NCI-H146 treated with DMSO at 0.1 percent for 48 hours (cell line): ENCODE results near the gene CRBN.

ENCODE experiments used
- DNase-seq: peaks from one replicate; lab custom pipeline; 2025; ENCODE audit not compliant: unreplicated experiment; lab: John Stamatoyannopoulos, UW

The CRBN gene

GRCh38 chr3:3113042-3113709 lies 66.3 kb downstream of the CRBN start:
- no peak for DNase-seq

DNA sequence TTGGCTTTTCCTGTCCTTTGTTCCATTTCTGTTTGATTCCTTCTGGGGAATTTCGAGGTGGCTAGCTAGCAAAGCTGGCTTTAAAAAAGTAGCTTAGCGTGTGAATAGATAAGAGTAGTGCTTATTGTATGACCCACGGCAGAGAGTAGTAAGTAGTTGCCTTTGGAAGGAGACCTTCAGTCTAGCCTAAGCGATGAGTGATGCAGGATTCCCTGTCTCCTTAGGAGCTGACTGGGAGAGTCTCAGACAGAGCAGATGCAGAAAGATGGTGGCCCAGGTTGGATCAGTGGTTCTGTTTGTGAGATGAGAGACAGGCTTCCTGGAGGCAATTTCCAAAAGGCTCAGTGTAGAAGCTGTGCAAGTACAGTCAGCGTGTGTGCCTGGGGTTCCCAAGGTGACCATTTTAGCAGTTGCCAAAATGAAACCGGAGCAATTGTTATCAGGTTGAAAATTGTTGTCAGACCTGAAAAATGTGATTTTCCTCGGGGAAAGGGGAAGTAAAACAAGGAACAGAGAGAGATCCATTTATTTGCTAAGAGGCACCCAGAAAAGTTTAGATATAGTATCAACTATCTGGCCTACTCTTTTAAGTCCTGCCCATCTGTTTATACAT lies 68.6 kb downstream of the CRBN start:
- DNase-seq: no peak

- peak; percentile 40 for DNase-seq
These were observed 69.2 kb downstream of the CRBN start, which contains the start of gene IL5RA for GRCh38 chr3:3110299-3110630. TSS of gene IL5RA (minus strand) at chr3:3110374. CDS start at chr3:3104984, 5,390 bp downstream.

DNA sequence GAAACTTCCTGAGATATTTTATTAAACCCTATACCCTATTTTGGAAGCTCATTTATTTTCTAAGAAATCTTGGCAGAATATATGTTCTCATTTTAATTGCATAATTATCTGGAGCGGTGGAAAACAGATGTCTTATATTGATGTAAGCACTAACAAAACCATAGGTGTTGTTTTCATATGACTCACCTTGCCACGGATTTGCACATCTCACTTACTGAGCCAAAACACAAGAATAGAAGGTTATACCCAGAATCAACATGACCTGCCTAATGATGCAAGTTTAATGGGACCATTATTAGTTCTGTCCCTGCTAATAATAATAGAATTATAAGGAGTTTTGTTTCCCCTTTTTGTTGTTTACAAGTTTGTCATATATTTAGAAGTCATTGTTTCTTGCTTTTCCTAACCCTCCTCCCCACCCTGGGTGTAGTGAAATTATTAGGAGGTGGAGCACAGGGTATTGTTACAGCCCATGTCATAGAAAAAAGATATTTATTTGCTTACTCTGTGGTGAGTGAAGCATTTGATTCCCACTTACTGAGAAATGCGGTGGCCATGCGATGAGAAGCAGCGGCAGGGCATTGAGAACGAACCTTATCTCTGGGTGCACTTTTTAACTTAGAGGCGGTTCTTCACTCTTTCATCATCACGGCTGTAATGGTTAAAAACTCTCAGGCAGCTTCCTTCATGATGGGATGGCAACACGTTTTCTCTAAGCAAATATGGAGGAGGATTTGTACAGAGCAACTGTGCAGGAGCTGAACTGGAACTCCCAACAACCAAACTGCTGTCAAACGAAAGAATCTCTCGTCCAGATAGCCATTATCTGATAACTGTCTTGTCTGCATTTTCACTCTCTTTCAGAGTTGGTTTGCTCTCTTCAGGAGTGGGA lies 69.8 kb downstream of the CRBN start:
- peak; percentile 28 for DNase-seq

GRCh38 chr3:3107858-3108257 lies 71.6 kb downstream of the CRBN start:
- DNase-seq: no peak

- DNase-seq: no peak
These were observed 72.3 kb downstream of the CRBN start for GRCh38 chr3:3107181-3107580.

GRCh38 chr3:3105815-3106214 lies 73.7 kb downstream of the CRBN start:
- DNase-seq: no peak

DNA sequence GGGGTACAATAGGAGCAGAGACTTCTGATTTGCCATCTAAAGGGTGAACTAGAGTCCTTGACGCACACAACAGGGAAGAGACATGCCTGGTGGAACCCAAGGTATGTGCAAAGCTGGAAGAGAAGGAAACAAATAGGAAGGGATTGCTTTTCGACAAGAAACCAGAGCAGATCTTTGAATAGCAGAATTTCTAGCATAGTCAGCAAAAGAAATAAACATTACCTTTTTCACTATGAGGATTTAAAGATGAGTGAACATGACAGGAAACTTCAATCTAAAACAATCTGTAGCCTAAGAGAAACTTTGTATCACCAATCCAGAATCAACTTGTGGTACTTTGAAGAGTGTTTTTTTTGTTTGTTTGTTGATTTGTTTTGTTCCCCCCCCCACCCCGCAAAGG lies 74.2 kb downstream of the CRBN start:
- DNase-seq: no peak

DNA sequence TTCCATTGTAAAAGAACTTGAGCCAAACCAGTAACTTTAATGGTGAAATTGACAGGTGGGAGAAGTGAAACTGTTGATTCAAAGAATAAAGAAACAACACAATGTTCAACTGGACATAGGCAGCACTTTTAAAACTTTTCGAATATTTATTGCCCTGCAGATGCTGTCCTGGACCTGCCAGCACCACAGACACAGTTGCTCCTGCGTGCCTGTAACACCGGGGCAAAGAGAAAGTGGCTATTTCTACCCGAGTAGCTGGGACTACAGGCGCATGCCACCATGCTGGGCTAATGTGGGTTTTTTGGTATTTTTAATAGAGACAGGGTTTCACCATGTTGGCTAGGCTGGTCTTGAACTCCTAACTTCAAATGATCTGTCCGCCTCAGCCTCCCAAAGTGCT lies 76.7 kb downstream of the CRBN start:
- no peak for DNase-seq

GRCh38 chr3:3101660-3102458 lies 77.6 kb downstream of the CRBN start:
- no peak for DNase-seq
